Embryonic facial prominence (tissue), 1 donor: Measurements from ENCODE around the gene CRISP1.
"Not testable (repeated sequence)": the region's sequence is repeated elsewhere in the genome, so short reads cannot be mapped to it uniquely, and the experiment has no call there.

ENCODE experiments used
- DNase-seq: peaks from one replicate; pipeline ENCODE4 v3.0.0-alpha.2; 2016; ENCODE audit errors: extremely low spot score

The CRISP1 gene

GRCh38 chr6:49839957-49840356 lies 26.4 kb downstream of the CRISP1 start:
- no peak for DNase-seq

GRCh38 chr6:49839162-49839561 lies 27.2 kb downstream of the CRISP1 start:
- DNase-seq, result no peak

DNA sequence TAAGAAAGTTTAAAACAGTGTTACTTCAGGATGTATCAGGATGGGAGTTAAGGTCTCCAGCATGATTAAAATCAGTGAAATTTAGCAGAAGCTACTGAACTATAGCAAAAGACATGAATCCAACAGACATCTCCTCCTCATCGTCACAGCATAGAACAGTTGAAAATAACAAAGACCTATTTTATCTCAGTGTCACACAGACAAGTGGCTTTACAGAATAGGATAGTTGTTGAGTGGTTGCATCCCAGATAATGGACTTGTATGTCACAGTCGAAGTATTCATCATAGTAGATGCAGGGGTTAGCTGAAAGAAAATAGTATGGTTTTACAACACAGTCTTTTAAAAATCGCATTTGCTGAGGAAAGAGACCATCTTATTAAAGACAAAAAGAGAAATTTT lies 31.2 kb downstream of the CRISP1 start:
- no peak for DNase-seq

DNA sequence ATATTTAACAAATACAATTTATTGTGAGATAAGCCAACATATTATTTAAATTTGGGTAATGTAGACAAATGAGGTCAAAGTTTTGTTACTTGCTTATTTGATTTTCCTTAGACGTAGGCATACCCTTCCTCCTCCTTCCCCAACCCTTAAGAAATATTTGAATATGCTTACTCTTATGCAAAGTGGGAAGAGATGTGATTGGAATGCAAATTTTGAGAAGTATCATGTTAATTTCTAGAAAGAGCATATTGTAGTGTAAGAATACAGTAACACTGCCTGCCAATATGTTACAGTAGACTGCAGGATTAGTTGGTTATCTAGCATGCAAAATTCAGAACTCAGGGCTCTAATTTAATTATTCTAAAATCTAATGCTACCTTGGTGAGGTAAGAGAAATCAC lies 32.9 kb downstream of the CRISP1 start:
- no peak for DNase-seq

DNA sequence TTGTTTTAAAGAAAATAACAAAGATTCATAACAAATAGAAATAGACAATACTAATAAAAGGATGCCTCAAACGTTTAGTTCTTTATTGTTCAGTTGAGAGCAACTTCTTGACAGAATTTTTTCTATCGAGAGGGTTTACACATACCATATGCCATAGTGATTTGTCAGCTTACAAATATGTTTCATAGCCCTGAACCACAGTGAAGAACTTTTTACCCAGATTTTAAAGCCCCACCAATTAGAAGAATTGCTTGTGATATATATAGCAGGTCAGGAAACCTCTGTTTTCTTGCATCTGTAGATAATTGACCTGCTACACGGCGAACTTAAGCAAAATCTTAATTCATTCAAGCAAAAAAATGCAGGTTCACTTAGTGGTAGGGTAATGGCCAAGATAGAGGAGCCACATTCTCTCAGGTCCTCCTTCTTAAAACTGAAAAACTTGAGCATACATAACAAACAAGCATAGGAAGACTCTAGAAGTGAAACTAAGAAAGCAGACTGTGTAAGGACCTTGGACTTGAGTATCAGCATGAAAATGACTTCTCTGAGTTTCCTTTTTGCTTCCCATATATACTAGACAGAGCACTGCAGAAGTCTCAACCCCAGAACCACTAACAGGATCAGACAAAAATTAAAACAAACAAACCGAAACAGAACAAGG lies 39.5 kb downstream of the CRISP1 start:
- no peak for DNase-seq

GRCh38 chr6:49815166-49815565 lies 51.2 kb downstream of the CRISP1 start:
- no peak for DNase-seq

DNA sequence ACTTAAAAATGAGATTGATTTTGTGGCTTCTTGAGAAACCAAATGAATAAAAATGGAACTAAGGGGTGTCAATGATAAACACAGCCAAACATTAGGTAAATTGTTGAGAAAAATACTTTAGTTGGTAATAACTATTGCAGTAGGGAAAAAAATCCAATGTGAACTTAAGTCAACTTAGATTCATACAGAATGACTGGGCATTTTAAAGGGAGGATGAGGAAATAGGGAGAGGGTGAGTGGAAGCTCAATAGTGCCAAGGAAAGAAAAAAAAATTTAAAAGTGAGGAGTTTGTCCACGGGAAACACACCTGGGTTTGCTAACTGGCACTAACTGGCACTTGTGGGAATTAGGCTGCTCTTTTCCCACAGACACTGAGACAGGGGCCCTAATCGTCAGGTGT lies 53.1 kb downstream of the CRISP1 start:
- no peak for DNase-seq

DNA sequence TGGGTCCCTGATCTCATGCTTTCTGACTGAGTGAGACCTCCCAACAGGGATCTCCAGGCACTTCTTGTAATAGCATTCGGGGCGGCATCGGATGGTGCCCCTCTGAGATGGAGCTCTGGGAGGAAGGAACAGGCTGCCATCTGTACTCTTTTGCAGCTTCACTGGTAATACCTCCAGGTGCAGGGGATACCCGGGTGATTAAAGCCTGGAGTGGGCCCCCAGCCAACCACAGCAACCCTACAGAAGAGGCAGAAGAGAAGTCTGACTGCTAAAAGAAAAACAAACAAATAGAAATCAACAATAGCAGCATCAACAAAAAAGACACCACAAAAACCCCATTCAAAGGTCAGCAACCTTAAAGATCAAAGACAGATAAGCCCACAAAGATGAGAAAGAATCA lies 60.2 kb downstream of the CRISP1 start:
- no peak for DNase-seq

DNA sequence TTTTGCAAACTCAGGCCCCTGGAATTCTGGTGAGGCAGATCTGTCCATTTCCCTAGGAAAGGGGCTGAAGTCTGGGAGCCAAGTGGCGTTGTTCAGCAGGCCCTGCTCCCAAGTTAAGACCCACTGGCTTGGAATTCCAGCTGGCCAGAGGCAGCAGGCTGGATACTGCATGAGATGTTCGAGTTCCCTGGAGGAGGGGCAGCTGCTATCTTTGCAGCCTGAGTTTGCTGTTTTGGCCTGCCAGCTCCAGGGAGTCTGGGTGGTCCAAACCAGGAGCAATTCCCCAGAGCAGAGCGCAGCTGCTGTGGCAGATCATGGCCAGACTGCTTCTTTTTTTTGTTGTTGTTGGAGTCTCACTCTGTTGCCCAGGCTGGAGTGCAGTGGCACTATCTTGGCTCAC lies 61.1 kb downstream of the CRISP1 start:
- DNase-seq, result no peak

DNA sequence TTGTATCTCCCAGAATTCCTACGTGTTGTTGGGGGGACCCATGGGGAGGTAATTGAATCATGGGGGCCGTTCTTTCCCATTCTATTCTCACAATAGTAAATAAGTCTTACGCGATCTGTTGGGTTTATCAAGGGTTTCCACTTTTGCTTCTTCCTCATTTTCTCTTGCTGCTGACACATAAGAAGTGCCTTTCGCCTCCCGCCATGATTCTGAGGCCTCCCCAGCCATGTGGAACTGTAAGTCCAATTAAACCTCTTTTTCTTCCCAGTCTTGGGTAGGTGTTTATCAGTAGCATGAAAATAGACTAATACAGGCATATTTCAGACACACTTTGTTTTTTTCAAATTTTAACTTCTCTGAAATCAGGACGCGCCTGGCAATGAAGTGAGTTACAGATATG lies 64.8 kb downstream of the CRISP1 start:
- DNase-seq, result no peak

DNA sequence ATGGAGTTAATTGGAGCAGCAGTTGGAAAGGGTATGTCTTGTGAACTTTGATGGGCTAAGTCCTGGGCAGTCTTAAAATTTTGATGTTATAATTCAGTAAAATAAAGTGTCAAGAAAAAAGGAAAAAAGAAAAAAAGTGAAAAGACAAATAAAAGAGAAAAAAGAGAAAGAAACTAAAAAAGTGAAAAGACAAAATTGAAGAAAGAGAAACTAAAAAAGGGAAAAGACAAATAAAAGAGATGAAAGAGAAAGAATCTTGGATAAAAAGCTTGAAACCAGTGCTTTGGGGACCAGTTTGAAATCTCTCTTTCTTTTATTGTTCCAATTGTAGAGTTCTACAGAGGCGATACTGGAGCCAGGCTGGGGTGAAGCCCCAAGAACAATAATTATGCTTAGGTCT lies 67.2 kb downstream of the CRISP1 start:
- no peak for DNase-seq

GRCh38 chr6:49796842-49797455 lies 69.4 kb downstream of the CRISP1 start:
- DNase-seq, result not testable (repeated sequence)

DNA sequence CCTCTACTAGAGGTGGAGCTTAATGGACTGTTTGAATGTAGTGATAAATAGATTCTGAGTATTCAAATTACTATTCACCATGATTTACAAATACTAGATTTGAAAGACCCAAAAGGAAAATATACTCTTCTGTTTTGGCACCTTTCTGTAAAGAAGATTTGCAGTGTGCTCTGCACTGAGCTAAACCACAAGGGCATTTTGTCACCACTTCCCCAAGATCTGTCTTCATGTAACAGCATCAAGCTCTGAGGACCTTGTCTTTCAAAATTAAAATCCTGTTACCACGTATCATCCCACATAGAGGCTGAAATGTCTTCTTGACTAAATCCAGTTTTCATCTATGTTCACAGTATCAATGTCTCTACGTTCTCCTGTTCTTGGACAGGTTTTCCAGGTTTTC lies 76.0 kb downstream of the CRISP1 start:
- DNase-seq, result no peak

DNA sequence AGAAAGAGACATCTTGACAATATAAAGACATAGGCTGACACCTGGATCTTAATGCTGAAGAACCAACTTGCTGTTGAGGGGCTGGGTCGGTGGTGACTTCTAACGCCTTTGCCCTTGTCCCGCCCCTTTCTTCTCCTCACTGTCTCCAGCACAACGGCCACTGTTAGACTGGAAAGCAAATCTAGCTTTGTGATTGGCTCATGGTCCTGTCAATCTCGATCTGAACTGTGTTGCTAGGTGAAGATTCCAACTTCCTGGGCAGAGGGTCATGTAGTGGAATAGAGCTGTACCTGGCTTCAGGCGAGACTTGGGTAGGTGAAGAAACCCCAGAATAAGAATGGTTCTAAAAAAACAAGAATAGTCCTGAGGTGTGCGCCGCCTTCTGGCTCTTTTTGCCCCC lies 79.2 kb downstream of the CRISP1 start, which contains the start of gene PGK2:
TSS of gene PGK2 (minus strand) at position 110 of the 400 bp plus-strand sequence. CDS start at position 12, 98 bp downstream.
- no peak for DNase-seq

GRCh38 chr6:49784272-49784671 lies 82.1 kb downstream of the CRISP1 start:
- no peak for DNase-seq
